ENCODE measurements around the gene RUFY4. TPM values are rescaled to one million over a fixed set of nuclear protein-coding genes. Genes with fewer than 3 reads are reported as not detected.
"Not testable (repeated sequence)": the region's sequence is repeated elsewhere in the genome, so short reads cannot be mapped to it uniquely, and the experiment has no call there.

RUFY4 gene
- total RNA-seq, 1 donor from 2014 or later = not detected

DNA sequence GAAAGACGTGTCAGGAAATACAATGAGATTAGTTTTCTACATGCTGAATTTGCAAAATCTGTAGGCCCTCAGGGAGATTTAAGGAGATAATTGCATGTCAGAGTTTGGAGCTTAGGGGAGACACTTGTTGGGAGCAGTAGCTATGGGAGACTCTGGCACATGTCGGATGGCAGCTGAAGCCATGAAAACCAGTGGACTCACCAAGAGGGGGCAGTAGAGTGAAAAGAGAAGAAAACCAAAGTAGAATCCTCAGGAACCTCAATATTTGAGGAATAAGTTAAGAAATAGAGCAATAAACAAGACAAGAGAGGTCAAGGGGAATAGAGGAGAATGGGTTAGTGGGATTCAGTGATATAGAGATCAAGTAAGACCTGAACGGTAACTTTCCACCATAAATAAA is 24.8 kb downstream of the RUFY4 start:
- Histone ChIP-seq H3K4me3 (no peak overlapping the region), H3K4me1 (no peaks in the 10 kb centered on the region), H3K27me3 (no peaks in the 10 kb centered on the region), H3K36me3 (no peaks in the 10 kb centered on the region), H3K9me3 (no peaks in the 10 kb centered on the region), H3K27ac (no peak overlapping the region)
- intact Hi-C loops (cut with DNase I) = no loop called here
- TF ChIP-seq CTCF (IDR thresholded peaks at IDR 0.05) = no peak
- DNase-seq (ENCODE audit: low spot score in 2 of 2) = no peak

GRCh38 chr2:218095853-218096252 is 26.8 kb downstream of the RUFY4 start:
- intact Hi-C loops (cut with DNase I) = no loop called here
- TF ChIP-seq CTCF (IDR thresholded peaks at IDR 0.05) = no peak
- DNase-seq (ENCODE audit: low spot score in 2 of 2) = no peak
- Histone ChIP-seq H3K27me3 (no peaks in the 10 kb centered on the region), H3K9me3 (no peaks in the 10 kb centered on the region), H3K4me3 (no peak overlapping the region), H3K36me3 (no peaks in the 10 kb centered on the region), H3K27ac (no peak overlapping the region), H3K4me1 (no peaks in the 10 kb centered on the region)

GRCh38 chr2:218097975-218098374 is 28.9 kb downstream of the RUFY4 start:
- H3K27me3 ChIP-seq = no peaks in the 10 kb centered on the region
- DNase-seq (ENCODE audit: low spot score in 2 of 2) = no peak
- H3K36me3 ChIP-seq = no peaks in the 10 kb centered on the region
- no peaks in the 10 kb centered on the region for H3K4me1 ChIP-seq
- no peak overlapping the region for H3K27ac ChIP-seq
- intact Hi-C loops (cut with DNase I) = no loop called here
- no peak overlapping the region for H3K4me3 ChIP-seq
- no peak for TF ChIP-seq CTCF (IDR thresholded peaks at IDR 0.05)
- no peaks in the 10 kb centered on the region for H3K9me3 ChIP-seq

DNA sequence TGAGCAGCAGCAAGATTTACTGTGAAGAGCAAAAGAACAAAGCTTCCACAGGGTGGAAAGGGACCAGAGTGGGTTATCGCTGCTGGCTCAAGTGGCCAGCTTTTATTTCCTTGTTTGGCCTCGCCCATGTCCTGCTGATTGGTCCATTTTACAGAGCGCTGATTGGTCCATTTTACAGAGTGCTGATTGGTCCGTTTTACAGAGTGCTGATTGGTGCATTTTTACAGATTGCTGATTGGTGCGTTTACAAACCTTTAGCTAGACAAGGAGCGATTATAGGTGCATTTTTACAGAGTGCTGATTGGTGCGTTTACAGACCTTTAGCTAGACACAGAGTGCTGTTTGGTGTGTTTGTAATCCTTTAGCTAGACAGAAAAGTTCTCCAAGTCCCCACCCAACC is 39.8 kb downstream of the RUFY4 start:
- H3K27me3 ChIP-seq; H3K9me3 ChIP-seq; H3K36me3 ChIP-seq; H3K4me3 ChIP-seq; H3K27ac ChIP-seq; intact Hi-C loops (cut with DNase I); DNase-seq (ENCODE audit: low spot score in 2 of 2); H3K4me1 ChIP-seq: not testable (repeated sequence)

GRCh38 chr2:218121789-218122188 is 52.7 kb downstream of the RUFY4 start:
- H3K4me3 ChIP-seq; H3K4me1 ChIP-seq; H3K36me3 ChIP-seq; DNase-seq (ENCODE audit: low spot score in 2 of 2); H3K27ac ChIP-seq; intact Hi-C loops (cut with DNase I); H3K27me3 ChIP-seq: not testable (repeated sequence)
- peaks cover 15 to 27% of the 10 kb centered on the region in 2 donors for H3K9me3 ChIP-seq

GRCh38 chr2:218122286-218122685 is 53.2 kb downstream of the RUFY4 start:
- H3K27me3 ChIP-seq; H3K36me3 ChIP-seq; DNase-seq (ENCODE audit: low spot score in 2 of 2); H3K27ac ChIP-seq; H3K4me1 ChIP-seq; H3K4me3 ChIP-seq; intact Hi-C loops (cut with DNase I): not testable (repeated sequence)
- H3K9me3 ChIP-seq = peaks cover 11 to 25% of the 10 kb centered on the region in 2 donors

GRCh38 chr2:218123986-218124385 is 54.9 kb downstream of the RUFY4 start:
- Histone ChIP-seq H3K27me3 (no peaks in the 10 kb centered on the region), H3K4me3 (no peak overlapping the region), H3K36me3 (no peaks in the 10 kb centered on the region), H3K9me3 (peaks cover 11 to 25% of the 10 kb centered on the region in 2 donors), H3K27ac (no peak overlapping the region), H3K4me1 (no peaks in the 10 kb centered on the region)
- no peak for DNase-seq (ENCODE audit: low spot score in 2 of 2)
- intact Hi-C loops (cut with DNase I) = no loop called here
- TF ChIP-seq CTCF (IDR thresholded peaks at IDR 0.05) = no peak
